Trophoblast cell (in vitro differentiated cells and primary cell): ENCODE data around the gene EMP2.
"Not testable (repeated sequence)": the region's sequence is repeated elsewhere in the genome, so short reads cannot be mapped to it uniquely, and the experiment has no call there.

ENCODE experiments used
- DNase-seq, 2 donors: peaks; one replicate each; pipeline ENCODE4 v3.0.0-alpha.2; 2016
- H2AFZ ChIP-seq: 2 replicates; pipeline ENCODE4 v1.6.1; 2013; ENCODE audit warnings: low read length, moderate library complexity, mild to moderate bottlenecking; ENCODE audit not compliant: insufficient read depth, poor library complexity
- H2AK5ac ChIP-seq: 2 replicates; pipeline ENCODE4 v1.6.1; 2013; ENCODE audit warnings: mild to moderate bottlenecking, low read length
- H2BK120ac ChIP-seq: 2 replicates; pipeline ENCODE4 v1.6.1; 2013; ENCODE audit warnings: low read length, mild to moderate bottlenecking, moderate library complexity; ENCODE audit not compliant: insufficient read depth, poor library complexity
- H2BK12ac ChIP-seq: 2 replicates; pipeline ENCODE4 v1.6.1; 2013; ENCODE audit warnings: mild to moderate bottlenecking, low read length, moderate library complexity
- H2BK5ac ChIP-seq: 2 replicates; pipeline ENCODE4 v1.6.1; 2013; ENCODE audit warnings: low read length, low read depth, moderate library complexity, mild to moderate bottlenecking; ENCODE audit not compliant: poor library complexity
- H3K14ac ChIP-seq: 2 replicates; pipeline ENCODE4 v1.6.1; 2013; ENCODE audit warnings: mild to moderate bottlenecking, low read length
- H3K18ac ChIP-seq: 2 replicates; pipeline ENCODE4 v1.6.1; 2013; ENCODE audit warnings: mild to moderate bottlenecking, low read length
- H3K23ac ChIP-seq: 2 replicates; pipeline ENCODE4 v1.6.1; 2013; ENCODE audit warnings: low read length
- H3K27ac ChIP-seq: 2 replicates; pipeline ENCODE4 v1.5.1; 2013; ENCODE audit warnings: low read depth, mild to moderate bottlenecking, inconsistent platforms, low read length, moderate library complexity
- H3K27me3 ChIP-seq: 2 replicates; pipeline ENCODE4 v1.6.1; 2013; ENCODE audit warnings: inconsistent platforms, mild to moderate bottlenecking, low read length, moderate library complexity; ENCODE audit not compliant: insufficient read depth
- H3K36me3 ChIP-seq, 2 experiments: 1 replicate in 1 of 2; 2 replicates in 1 of 2; pipeline ENCODE4 v1.6.1; 2013; ENCODE audit warnings: low read length in 2 of 2, mild to moderate bottlenecking in 2 of 2, moderate library complexity in 1 of 2; ENCODE audit not compliant: insufficient read depth in 2 of 2, control insufficient read depth in 1 of 2
- H3K4ac ChIP-seq: 2 replicates; pipeline ENCODE4 v1.6.1; 2013; ENCODE audit warnings: low read depth, mild to moderate bottlenecking, low read length, moderate library complexity
- H3K4me1 ChIP-seq, 2 experiments: 1 replicate in 1 of 2; 2 replicates in 1 of 2; pipeline ENCODE4 v1.6.1; 2013; ENCODE audit warnings: low read length in 2 of 2, mild to moderate bottlenecking in 2 of 2, moderate library complexity in 1 of 2; ENCODE audit not compliant: insufficient read depth in 2 of 2, control insufficient read depth in 1 of 2
- H3K4me2 ChIP-seq: 2 replicates; pipeline ENCODE4 v1.6.1; 2013; ENCODE audit warnings: inconsistent platforms, mild to moderate bottlenecking, low read length, moderate library complexity
- H3K4me3 ChIP-seq: 2 replicates; pipeline ENCODE4 v1.5.1; 2013; ENCODE audit warnings: mild to moderate bottlenecking, low read depth, low read length, inconsistent platforms
- H3K79me1 ChIP-seq: one replicate; pipeline ENCODE4 v1.6.1; 2013; ENCODE audit warnings: low read length
- H3K79me2 ChIP-seq: 2 replicates; pipeline ENCODE4 v1.6.1; 2013; ENCODE audit warnings: low read length, mild to moderate bottlenecking; ENCODE audit not compliant: control insufficient read depth, insufficient read depth, poor library complexity
- H3K9ac ChIP-seq: 2 replicates; pipeline ENCODE4 v1.6.1; 2013; ENCODE audit warnings: mild to moderate bottlenecking, low read length
- H3K9me3 ChIP-seq: 2 replicates; pipeline ENCODE4 v1.6.1; 2013; ENCODE audit warnings: low read depth, mild to moderate bottlenecking, control low read depth, inconsistent platforms, low read length; ENCODE audit not compliant: insufficient read depth
- H4K12ac ChIP-seq: 2 replicates; pipeline ENCODE4 v1.6.1; 2013; ENCODE audit warnings: low read depth, mild to moderate bottlenecking, low read length, moderate library complexity
- H4K8ac ChIP-seq: 2 replicates; pipeline ENCODE4 v1.6.1; 2013; ENCODE audit warnings: low read depth, mild to moderate bottlenecking, low read length, moderate library complexity
- H4K91ac ChIP-seq: one replicate; pipeline ENCODE4 v1.6.1; 2013; ENCODE audit warnings: low read depth, mild to moderate bottlenecking, low read length, moderate library complexity
- WGBS: extraction: QIAGEN DNeasy Blood & Tissue Kit; methylation state at CpG from one replicate; pipeline ENCODE4 v1.1.7; 2013; ENCODE audit warnings: missing lambda C conversion rate; ENCODE audit not compliant: insufficient read length, insufficient coverage; ENCODE audit errors: extremely low coverage; 5-methylcytosine and 5-hydroxymethylcytosine counted together

The EMP2 gene

DNA sequence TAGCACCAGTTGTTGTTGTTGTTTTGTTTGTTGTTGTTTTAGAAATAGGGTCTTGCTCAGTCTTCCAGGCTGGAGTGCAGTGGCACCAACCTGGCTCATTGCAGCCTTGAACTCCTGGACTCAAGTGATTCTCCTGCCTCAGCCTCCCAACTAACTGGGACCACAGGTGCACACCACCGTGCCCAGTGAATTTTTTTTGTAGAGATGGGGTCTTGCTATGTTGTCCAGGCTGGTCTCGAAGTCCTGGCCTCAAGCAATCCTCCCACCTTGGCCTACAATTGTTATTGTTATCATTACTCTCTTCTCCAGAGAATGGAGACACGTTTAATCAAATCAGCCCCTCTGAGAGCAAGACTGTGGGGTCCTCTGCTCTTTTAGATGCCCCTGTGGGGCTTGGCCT is 42.7 kb upstream of the EMP2 start:
- no peak overlapping the region for H3K9ac ChIP-seq
- H3K79me2 ChIP-seq: no peaks in the 10 kb centered on the region
- no peaks in the 10 kb centered on the region for H3K9me3 ChIP-seq
- no peak overlapping the region for H3K27ac ChIP-seq
- no peak overlapping the region for H4K12ac ChIP-seq
- H3K23ac ChIP-seq: no peak overlapping the region
- H4K91ac ChIP-seq: peak overlapping the region; percentile 31
- H3K14ac ChIP-seq: no peak overlapping the region
- H4K8ac ChIP-seq: no peak overlapping the region
- H2BK5ac ChIP-seq: no peak overlapping the region
- no peak for DNase-seq
- no peak overlapping the region for H2AFZ ChIP-seq
- H3K79me1 ChIP-seq: peaks cover 3% of the 10 kb centered on the region
- H3K4me2 ChIP-seq: no peak overlapping the region
- H2BK12ac ChIP-seq: no peak overlapping the region
- no peak overlapping the region for H2AK5ac ChIP-seq
- no peaks in the 10 kb centered on the region for H3K36me3 ChIP-seq
- no peak overlapping the region for H3K4me3 ChIP-seq
- H3K4ac ChIP-seq: no peak overlapping the region
- no peak overlapping the region for H2BK120ac ChIP-seq
- peaks cover 7 to 18% of the 10 kb centered on the region in 2 experiments for H3K4me1 ChIP-seq
- H3K18ac ChIP-seq: no peak overlapping the region
- WGBS: no CpG with 5 or more reads among the region's 3 CpGs
- H3K27me3 ChIP-seq: no peaks in the 10 kb centered on the region

DNA sequence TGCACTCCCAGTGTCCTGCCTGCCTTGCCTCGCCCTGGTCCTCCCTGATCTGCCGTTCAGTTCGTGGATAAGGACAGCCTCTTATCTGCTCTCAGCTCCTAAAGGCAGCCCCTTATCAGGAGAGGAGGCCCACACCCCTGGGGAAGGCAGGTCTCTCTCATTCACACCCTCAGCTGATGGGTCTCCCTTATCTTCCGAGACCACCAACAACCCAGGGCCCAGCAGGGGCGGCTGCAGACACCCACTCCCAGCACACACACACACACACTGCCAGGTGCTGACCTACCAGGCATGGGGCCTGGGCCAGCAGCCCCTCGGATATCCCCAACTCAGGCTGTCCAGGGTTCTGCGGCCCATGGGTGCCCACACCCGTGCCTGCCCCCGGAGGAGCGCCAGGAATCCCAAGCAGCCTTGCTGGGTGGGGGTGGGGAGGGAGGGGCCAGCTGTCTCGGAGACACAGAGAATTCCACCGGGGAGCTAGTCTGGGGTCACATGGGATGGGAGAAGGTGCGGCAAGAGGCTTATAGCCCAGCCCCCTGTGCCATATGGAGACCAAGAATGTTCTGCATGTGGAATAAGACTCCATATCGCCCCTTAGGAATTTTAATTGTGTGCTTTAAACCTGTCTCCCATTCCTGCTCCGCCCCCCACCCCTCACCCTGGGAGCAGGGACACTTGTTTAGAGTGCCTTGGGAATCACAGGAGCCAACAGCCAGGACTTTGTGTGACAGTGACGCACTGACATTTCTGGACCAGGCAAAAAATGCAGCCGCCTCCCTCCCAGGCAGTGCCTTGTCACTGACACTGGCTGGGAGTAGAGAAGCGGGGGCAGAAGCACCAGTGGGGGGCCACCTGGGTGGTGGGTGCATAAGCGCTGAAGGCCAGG is 41.9 kb upstream of the EMP2 start:
- peak overlapping the region; percentile 33 for H3K27ac ChIP-seq
- H3K79me2 ChIP-seq: no peaks in the 10 kb centered on the region
- DNase-seq: peak; percentile 24 to 32
- H3K4me3 ChIP-seq: no peak overlapping the region
- no peak overlapping the region for H3K9ac ChIP-seq
- peak overlapping the region; percentile 38 for H3K14ac ChIP-seq
- H3K23ac ChIP-seq: no peak overlapping the region
- H2AFZ ChIP-seq: no peak overlapping the region
- no peak overlapping the region for H3K4ac ChIP-seq
- peaks cover 3% of the 10 kb centered on the region for H3K79me1 ChIP-seq
- peak overlapping the region; percentile 32 for H4K91ac ChIP-seq
- H2BK120ac ChIP-seq: no peak overlapping the region
- H3K27me3 ChIP-seq: no peaks in the 10 kb centered on the region
- WGBS: no CpG with 5 or more reads among the region's 19 CpGs
- H2AK5ac ChIP-seq: peak overlapping the region; percentile 64
- no peaks in the 10 kb centered on the region for H3K9me3 ChIP-seq
- no peak overlapping the region for H4K12ac ChIP-seq
- H3K18ac ChIP-seq: peak overlapping the region; percentile 7
- H3K4me1 ChIP-seq: peaks cover 11 to 24% of the 10 kb centered on the region in 2 experiments
- peak overlapping the region; percentile 11 for H2BK5ac ChIP-seq
- H2BK12ac ChIP-seq: peak overlapping the region; percentile 23
- no peaks in the 10 kb centered on the region for H3K36me3 ChIP-seq
- H3K4me2 ChIP-seq: peak overlapping the region; percentile 20
- peak overlapping the region; percentile 25 for H4K8ac ChIP-seq

- H4K8ac ChIP-seq, H2BK120ac ChIP-seq, H3K36me3 ChIP-seq, H3K18ac ChIP-seq, H3K27me3 ChIP-seq, H3K9ac ChIP-seq, H3K79me2 ChIP-seq, H3K9me3 ChIP-seq, H3K4ac ChIP-seq, H3K4me3 ChIP-seq, H3K4me2 ChIP-seq, H2AK5ac ChIP-seq, H4K12ac ChIP-seq, H3K23ac ChIP-seq, H3K14ac ChIP-seq, H2BK5ac ChIP-seq, H2BK12ac ChIP-seq, H3K27ac ChIP-seq, H2AFZ ChIP-seq, DNase-seq, H4K91ac ChIP-seq, H3K79me1 ChIP-seq: not testable (repeated sequence)
- H3K4me1 ChIP-seq: peaks cover 20 to 33% of the 10 kb centered on the region in 2 experiments
- no CpG with 5 or more reads among the region's 7 CpGs for WGBS
Measured at GRCh38 chr16:10621216-10621949, 41.0 kb upstream of the EMP2 start.

DNA sequence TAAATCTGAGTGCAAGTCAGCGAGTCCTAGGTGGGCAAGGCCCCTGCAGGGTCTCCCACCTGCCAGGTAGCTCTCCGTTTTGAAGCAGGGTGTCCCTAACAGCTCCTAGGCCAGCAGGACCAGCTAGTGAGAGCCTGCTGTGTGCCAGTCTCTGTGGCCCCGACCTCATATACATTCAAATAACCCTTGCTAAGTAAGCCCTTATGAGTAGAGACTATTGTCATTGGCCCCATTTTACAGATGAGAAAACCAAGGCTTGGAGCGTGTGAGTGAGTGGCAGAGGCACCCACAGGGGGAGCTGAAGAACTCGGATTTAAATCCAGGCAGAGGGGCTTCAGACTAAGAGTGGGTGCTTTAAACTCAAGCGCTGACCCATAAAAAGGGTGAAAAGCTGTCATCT is 39.7 kb upstream of the EMP2 start:
- no peak overlapping the region for H3K4me2 ChIP-seq
- no peaks in the 10 kb centered on the region for H3K36me3 ChIP-seq
- H2AFZ ChIP-seq: no peak overlapping the region
- no peak overlapping the region for H3K14ac ChIP-seq
- no peak overlapping the region for H4K12ac ChIP-seq
- no peaks in the 10 kb centered on the region for H3K27me3 ChIP-seq
- DNase-seq: no peak
- H3K79me2 ChIP-seq: no peaks in the 10 kb centered on the region
- no CpG with 5 or more reads among the region's 6 CpGs for WGBS
- H2AK5ac ChIP-seq: no peak overlapping the region
- H2BK5ac ChIP-seq: no peak overlapping the region
- H4K8ac ChIP-seq: no peak overlapping the region
- H3K9me3 ChIP-seq: no peaks in the 10 kb centered on the region
- H3K4me3 ChIP-seq: no peak overlapping the region
- H3K4me1 ChIP-seq: peaks cover 21 to 33% of the 10 kb centered on the region in 2 experiments
- H3K27ac ChIP-seq: no peak overlapping the region
- H2BK12ac ChIP-seq: no peak overlapping the region
- H3K9ac ChIP-seq: no peak overlapping the region
- no peak overlapping the region for H3K4ac ChIP-seq
- peaks cover 9% of the 10 kb centered on the region for H3K79me1 ChIP-seq
- no peak overlapping the region for H4K91ac ChIP-seq
- H3K18ac ChIP-seq: no peak overlapping the region
- H2BK120ac ChIP-seq: no peak overlapping the region
- H3K23ac ChIP-seq: no peak overlapping the region
